ENCODE data around the gene ANK3. TPM values are rescaled to one million over a fixed set of nuclear protein-coding genes. Genes with fewer than 3 reads are reported as not detected.

Gene ANK3
- total RNA-seq, 3 donors from 2014 or later: 10.2 to 93.2 (median 57.4) TPM

GRCh38 chr10:60073781-60074656 is 315.7 kb downstream of the ANK3 start:
- no peak for DNase-seq (ENCODE audit: low spot score in 2 of 2)
- Histone ChIP-seq H3K9me3 (no peaks in the 10 kb centered on the region), H3K4me1 (no peaks in the 10 kb centered on the region), H3K27ac (no peak overlapping the region), H3K27me3 (no peaks in the 10 kb centered on the region), H3K36me3 (no peaks in the 10 kb centered on the region), H3K4me3 (no peak overlapping the region)
- intact Hi-C loops (cut with DNase I; ENCODE audit: low total_unique reads): no loop called here
- TF ChIP-seq POLR2AphosphoS5 (IDR thresholded peaks at IDR 0.05) (no peak), POLR2A (IDR thresholded peaks at IDR 0.05) (no peak), CTCF (IDR thresholded peaks at IDR 0.05) (no peak)

GRCh38 chr10:60073397-60073780 is 316.3 kb downstream of the ANK3 start:
- Histone ChIP-seq H3K27me3 (no peaks in the 10 kb centered on the region), H3K27ac (no peak overlapping the region), H3K9me3 (no peaks in the 10 kb centered on the region), H3K4me3 (no peak overlapping the region), H3K4me1 (no peaks in the 10 kb centered on the region), H3K36me3 (no peaks in the 10 kb centered on the region)
- TF ChIP-seq POLR2A (IDR thresholded peaks at IDR 0.05): no peak
- TF ChIP-seq POLR2AphosphoS5 (IDR thresholded peaks at IDR 0.05): no peak
- no peak for TF ChIP-seq CTCF (IDR thresholded peaks at IDR 0.05)
- DNase-seq (ENCODE audit: low spot score in 2 of 2): no peak
- intact Hi-C loops (cut with DNase I; ENCODE audit: low total_unique reads): no loop called here

- no peak for TF ChIP-seq POLR2AphosphoS5 (IDR thresholded peaks at IDR 0.05)
- no peak for TF ChIP-seq CTCF (IDR thresholded peaks at IDR 0.05)
- intact Hi-C loops (cut with DNase I; ENCODE audit: low total_unique reads): no loop called here
- Histone ChIP-seq H3K4me3 (no peak overlapping the region), H3K27me3 (no peaks in the 10 kb centered on the region), H3K4me1 (no peaks in the 10 kb centered on the region), H3K9me3 (no peaks in the 10 kb centered on the region), H3K27ac (no peak overlapping the region), H3K36me3 (no peaks in the 10 kb centered on the region)
- no peak for DNase-seq (ENCODE audit: low spot score in 2 of 2)
Observed at GRCh38 chr10:60069311-60069710, 320.4 kb downstream of the ANK3 start.

GRCh38 chr10:60050366-60050765 is 339.3 kb downstream of the ANK3 start:
- intact Hi-C loops (cut with DNase I; ENCODE audit: low total_unique reads): no loop called here
- no peaks in the 10 kb centered on the region for H3K27me3 ChIP-seq

More at GRCh38 chr10:60050366-60050765, 339.3 kb downstream of the ANK3 start:
- Histone ChIP-seq H3K36me3 (no peaks in the 10 kb centered on the region), H3K4me1 (no peaks in the 10 kb centered on the region), H3K4me3 (no peak overlapping the region), H3K27ac (no peak overlapping the region), H3K9me3 (no peaks in the 10 kb centered on the region)
- no peak for DNase-seq (ENCODE audit: low spot score in 2 of 2)
- TF ChIP-seq CTCF (IDR thresholded peaks at IDR 0.05) (no peak), POLR2A (IDR thresholded peaks at IDR 0.05) (no peak)

Measured in breast epithelium (tissue), 4 donors.